KMS-11 (cell line): ENCODE data around the gene CATSPERB.

Experiments
- H2AFZ ChIP-seq: fragments of 200-600 bp; sonication (generic); 2 replicates; pipeline ENCODE4 v1.6.1; 2016; ENCODE audit warnings: antibody characterized with exemption, mixed run types, low read depth
- H3K27ac ChIP-seq: fragments of 200-600 bp; sonication (generic); 2 replicates; pipeline ENCODE4 v1.6.1; 2016; ENCODE audit warnings: mild to moderate bottlenecking, mixed run types
- H3K27me3 ChIP-seq: fragments of 200-600 bp; sonication (generic); 2 replicates; pipeline ENCODE4 v1.6.1; 2017; ENCODE audit warnings: mild to moderate bottlenecking, low read depth, mixed run types, moderate library complexity; ENCODE audit not compliant: insufficient read depth
- H3K36me3 ChIP-seq: fragments of 200-600 bp; sonication (generic); 2 replicates; pipeline ENCODE4 v1.6.1; 2017; ENCODE audit warnings: mild to moderate bottlenecking, mixed run types; ENCODE audit not compliant: insufficient read depth
- H3K4me1 ChIP-seq: fragments of 200-600 bp; sonication (generic); 2 replicates; pipeline ENCODE4 v1.6.1; 2016; ENCODE audit warnings: mild to moderate bottlenecking, low read depth, mixed run types; ENCODE audit not compliant: poor library complexity, severe bottlenecking
- H3K4me2 ChIP-seq: fragments of 200-600 bp; sonication (generic); 2 replicates; pipeline ENCODE4 v1.7.0; 2016; ENCODE audit warnings: mild to moderate bottlenecking, mixed run types
- H3K4me3 ChIP-seq: fragments of 200-600 bp; sonication (generic); IDR thresholded peaks from 2 replicates; pipeline ENCODE4 v1.6.1; 2017; ENCODE audit warnings: low read depth, low read length, mixed read lengths; ENCODE audit not compliant: insufficient read depth
- H3K79me2 ChIP-seq: fragments of 200-600 bp; sonication (generic); 2 replicates; pipeline ENCODE4 v1.6.1; 2016; ENCODE audit warnings: low read depth, mixed run types; ENCODE audit not compliant: insufficient read depth
- H3K9ac ChIP-seq: fragments of 200-600 bp; sonication (generic); 2 replicates; pipeline ENCODE4 v1.6.1; 2016; ENCODE audit warnings: mild to moderate bottlenecking, mixed run types
- H4K20me1 ChIP-seq: fragments of 200-600 bp; sonication (generic); 2 replicates; pipeline ENCODE4 v1.6.1; 2016; ENCODE audit warnings: mild to moderate bottlenecking, mixed run types; ENCODE audit not compliant: insufficient read depth
- TF ChIP-seq, protein P1 (sequence below): fragments of 200-600 bp; sonication (generic); conservative IDR thresholded peaks from 2 replicates; pipeline ENCODE4 v1.6.1; 2017; ENCODE audit warnings: low read depth, mild to moderate bottlenecking, antibody characterized with exemption, low read length, moderate library complexity, mixed read lengths

CATSPERB gene

DNA sequence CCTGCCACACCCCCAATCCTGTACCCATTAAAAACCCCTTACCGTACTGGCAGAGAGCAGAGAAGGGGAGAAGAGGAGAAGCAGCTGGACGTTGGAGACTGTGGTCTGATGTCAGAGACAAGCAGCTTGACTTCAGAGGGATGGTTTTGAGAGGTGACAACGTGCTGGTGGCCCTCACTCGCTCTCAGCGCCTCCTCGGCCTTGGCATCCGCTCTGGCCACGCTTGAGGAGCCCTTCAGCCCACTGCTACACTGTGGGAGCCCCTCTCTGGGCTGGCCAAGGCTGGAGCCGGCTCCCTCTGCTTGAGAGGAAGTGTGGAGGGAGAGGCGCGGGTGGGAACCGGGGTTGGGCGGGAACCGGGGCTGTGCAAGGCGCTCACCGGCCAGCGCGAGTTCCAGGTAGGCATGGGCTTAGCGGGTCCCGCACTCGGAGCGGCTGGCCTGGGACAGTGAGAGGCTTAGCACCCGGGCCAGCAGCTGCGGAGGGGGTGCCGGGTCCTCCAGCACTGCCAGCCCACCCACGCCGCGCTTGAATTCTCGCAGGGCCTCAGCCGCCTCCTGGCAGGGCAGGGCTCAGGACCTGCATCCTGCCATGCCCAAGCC, 154.2 kb downstream of the CATSPERB start:
- Histone ChIP-seq H3K9ac (no peak overlapping the region), H3K27me3 (no peaks in the 10 kb centered on the region), H3K27ac (no peak overlapping the region), H3K4me3 (no peak overlapping the region), H3K36me3 (no peaks in the 10 kb centered on the region), H3K79me2 (no peaks in the 10 kb centered on the region), H3K4me1 (no peaks in the 10 kb centered on the region), H4K20me1 (no peaks in the 10 kb centered on the region), H2AFZ (no peak overlapping the region), H3K4me2 (no peak overlapping the region)
- TF ChIP-seq, protein P1, sequence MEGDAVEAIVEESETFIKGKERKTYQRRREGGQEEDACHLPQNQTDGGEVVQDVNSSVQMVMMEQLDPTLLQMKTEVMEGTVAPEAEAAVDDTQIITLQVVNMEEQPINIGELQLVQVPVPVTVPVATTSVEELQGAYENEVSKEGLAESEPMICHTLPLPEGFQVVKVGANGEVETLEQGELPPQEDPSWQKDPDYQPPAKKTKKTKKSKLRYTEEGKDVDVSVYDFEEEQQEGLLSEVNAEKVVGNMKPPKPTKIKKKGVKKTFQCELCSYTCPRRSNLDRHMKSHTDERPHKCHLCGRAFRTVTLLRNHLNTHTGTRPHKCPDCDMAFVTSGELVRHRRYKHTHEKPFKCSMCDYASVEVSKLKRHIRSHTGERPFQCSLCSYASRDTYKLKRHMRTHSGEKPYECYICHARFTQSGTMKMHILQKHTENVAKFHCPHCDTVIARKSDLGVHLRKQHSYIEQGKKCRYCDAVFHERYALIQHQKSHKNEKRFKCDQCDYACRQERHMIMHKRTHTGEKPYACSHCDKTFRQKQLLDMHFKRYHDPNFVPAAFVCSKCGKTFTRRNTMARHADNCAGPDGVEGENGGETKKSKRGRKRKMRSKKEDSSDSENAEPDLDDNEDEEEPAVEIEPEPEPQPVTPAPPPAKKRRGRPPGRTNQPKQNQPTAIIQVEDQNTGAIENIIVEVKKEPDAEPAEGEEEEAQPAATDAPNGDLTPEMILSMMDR, result no peak

DNA sequence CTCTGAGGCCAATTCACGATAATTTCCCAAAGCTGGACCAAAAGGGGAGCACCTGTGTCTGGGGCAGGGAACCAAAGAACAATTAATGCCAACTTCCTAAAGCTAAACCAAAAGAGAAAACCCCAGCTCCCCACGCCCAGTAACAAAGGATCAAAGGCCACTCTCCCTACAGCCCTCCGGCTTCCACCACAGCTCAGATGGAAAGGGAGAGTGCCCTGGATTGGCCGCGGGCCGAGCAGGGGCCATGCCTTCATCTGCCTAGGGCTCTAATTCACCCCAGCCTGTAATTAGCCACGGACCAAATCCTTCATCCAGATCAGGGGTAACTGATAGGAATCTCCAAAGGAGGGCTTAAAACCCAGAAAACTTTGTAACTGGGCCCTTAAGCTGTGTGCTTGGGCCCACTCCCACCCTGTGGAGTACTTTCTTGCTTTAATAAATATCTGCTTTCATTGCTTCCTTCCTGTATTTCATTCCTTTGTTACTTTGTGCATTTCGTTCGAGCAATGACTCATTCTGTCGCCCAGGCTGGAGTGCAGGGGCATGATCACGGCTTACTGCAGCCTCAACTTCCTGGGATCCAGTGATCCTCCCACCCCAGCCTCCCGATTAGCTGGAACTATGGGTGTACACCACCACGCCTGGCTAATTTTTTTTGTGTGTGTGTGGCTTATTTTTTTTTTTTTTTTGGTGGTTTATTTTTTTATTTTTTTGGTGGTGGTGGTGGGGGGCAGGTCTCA, 156.2 kb downstream of the CATSPERB start:
- H3K9ac ChIP-seq, result no peak overlapping the region
- H3K4me3 ChIP-seq, result no peak overlapping the region
- H3K36me3 ChIP-seq, result no peaks in the 10 kb centered on the region
- no peaks in the 10 kb centered on the region for H4K20me1 ChIP-seq
- H3K27ac ChIP-seq, result no peak overlapping the region
- H2AFZ ChIP-seq, result no peak overlapping the region
- H3K27me3 ChIP-seq, result no peaks in the 10 kb centered on the region
- H3K79me2 ChIP-seq, result no peaks in the 10 kb centered on the region
- H3K4me1 ChIP-seq, result no peaks in the 10 kb centered on the region
- TF ChIP-seq, protein P1, result no peak
- no peak overlapping the region for H3K4me2 ChIP-seq

DNA sequence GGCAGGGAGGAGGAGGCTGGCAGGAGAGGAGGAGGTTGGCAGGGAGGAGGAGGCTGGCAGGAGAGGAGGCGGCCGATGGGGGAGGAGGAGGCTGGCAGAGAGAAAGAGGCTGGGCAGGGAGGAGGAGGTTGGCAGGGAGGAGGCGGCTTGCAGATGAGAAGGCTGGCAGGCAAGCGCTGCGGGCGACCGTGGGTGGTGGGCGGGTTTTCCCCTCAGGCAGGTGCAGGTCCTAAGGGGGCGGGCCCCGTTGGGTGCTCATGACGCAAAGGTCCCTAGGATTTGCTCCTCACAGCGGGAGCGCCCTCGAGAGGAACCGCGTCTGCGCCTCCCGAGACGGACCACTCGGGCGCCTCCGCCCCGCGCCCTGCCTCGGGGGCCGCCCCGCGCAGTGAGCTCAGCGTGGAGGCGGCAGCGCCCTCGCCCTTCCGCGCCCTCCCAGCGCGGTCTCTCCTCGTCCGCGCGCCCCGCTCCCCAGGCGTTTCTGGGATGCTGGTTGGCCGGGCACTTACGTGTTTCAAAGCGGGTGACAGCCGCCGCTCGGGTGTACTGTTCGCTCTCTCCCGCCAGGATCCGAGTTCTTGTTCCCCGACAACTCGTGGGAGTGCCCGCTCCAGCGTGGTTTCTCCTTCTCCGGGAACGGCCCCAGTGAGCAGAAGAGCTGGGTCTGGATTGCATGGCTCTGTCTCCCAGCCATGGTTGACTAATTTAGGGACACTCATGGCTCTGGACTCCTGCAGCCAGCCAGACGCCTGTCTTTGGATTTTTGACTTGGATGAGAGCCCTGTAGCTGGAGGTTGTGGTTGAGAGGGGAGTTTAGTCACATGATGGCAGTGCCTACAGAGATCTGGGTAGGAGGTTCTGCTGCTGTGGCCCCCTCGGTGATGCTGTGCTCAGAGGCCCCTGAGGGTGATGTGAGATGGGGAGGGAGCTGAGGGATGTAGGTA, 157.7 kb downstream of the CATSPERB start:
- Histone ChIP-seq H3K4me1 (no peaks in the 10 kb centered on the region), H4K20me1 (no peaks in the 10 kb centered on the region), H3K27ac (no peak overlapping the region), H3K36me3 (no peaks in the 10 kb centered on the region), H2AFZ (no peak overlapping the region), H3K27me3 (no peaks in the 10 kb centered on the region), H3K79me2 (no peaks in the 10 kb centered on the region), H3K9ac (no peak overlapping the region), H3K4me3 (no peak overlapping the region), H3K4me2 (no peak overlapping the region)
- TF ChIP-seq, protein P1, result no peak

DNA sequence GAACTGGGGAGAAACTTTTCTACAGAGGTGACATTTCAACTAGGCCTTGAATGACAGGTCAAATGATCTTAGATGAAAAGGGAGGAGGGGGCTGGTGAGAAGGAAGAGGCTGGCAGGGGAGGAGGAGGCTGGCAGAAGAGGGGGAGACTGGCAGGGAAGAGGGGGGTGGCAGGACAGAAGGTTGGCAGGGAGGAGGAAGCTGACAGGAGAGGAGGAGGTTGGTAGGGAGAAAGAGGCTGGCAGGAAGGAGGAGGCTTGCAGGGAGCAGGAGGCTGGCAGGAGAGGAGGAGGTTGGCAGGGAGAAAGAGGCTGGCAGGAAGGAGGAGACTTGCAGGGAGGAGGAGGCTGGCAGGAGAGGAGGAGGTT, 158.4 kb downstream of the CATSPERB start:
- Histone ChIP-seq H2AFZ (no peak overlapping the region), H3K27ac (no peak overlapping the region), H3K4me1 (no peaks in the 10 kb centered on the region), H3K36me3 (no peaks in the 10 kb centered on the region), H3K9ac (no peak overlapping the region), H3K4me2 (no peak overlapping the region), H3K4me3 (no peak overlapping the region), H4K20me1 (no peaks in the 10 kb centered on the region), H3K79me2 (no peaks in the 10 kb centered on the region), H3K27me3 (no peaks in the 10 kb centered on the region)
- TF ChIP-seq, protein P1, result no peak
